HAP-1 (cell line): ENCODE measurements around the gene VIL1.

Experiments
- DNase-seq, 2 experiments: peaks; one replicate each; pipeline ENCODE4 v3.0.0-alpha.2; 2016 to 2020; ENCODE audit warnings: low spot score in 2 of 2
- H3K27me3 ChIP-seq: fragments of 250-450 bp; sonication (Bioruptor Pico); 2 replicates; pipeline ENCODE4 v1.5.1; 2020; ENCODE audit warnings: low read depth, mild to moderate bottlenecking, moderate library complexity
- H3K36me3 ChIP-seq: fragments of 250-450 bp; sonication (Bioruptor Pico); replicated peaks from 2 replicates; pipeline ENCODE4 v1.5.1; 2020; ENCODE audit warnings: mild to moderate bottlenecking
- H3K4me1 ChIP-seq: fragments of 250-450 bp; sonication (Bioruptor Pico); 2 replicates; pipeline ENCODE4 v1.5.1; 2020; ENCODE audit warnings: mild to moderate bottlenecking
- H3K4me3 ChIP-seq: fragments of 250-450 bp; sonication (Bioruptor Pico); 2 replicates; pipeline ENCODE4 v1.5.1; 2020; ENCODE audit warnings: mild to moderate bottlenecking, moderate library complexity
- H3K9me3 ChIP-seq: fragments of 250-450 bp; sonication (Bioruptor Pico); 2 replicates; pipeline ENCODE4 v1.5.1; 2020; ENCODE audit warnings: mild to moderate bottlenecking, moderate library complexity
- in situ Hi-C: fragments of 300-500 bp; cut with MboI; formaldehyde crosslinking; loops from 3 replicates; pipeline ENCODE4 v1.14.3; 2020; ENCODE audit warnings: low sequenced_read_pairs, inconsistent platforms, mixed read lengths

The VIL1 gene

DNA sequence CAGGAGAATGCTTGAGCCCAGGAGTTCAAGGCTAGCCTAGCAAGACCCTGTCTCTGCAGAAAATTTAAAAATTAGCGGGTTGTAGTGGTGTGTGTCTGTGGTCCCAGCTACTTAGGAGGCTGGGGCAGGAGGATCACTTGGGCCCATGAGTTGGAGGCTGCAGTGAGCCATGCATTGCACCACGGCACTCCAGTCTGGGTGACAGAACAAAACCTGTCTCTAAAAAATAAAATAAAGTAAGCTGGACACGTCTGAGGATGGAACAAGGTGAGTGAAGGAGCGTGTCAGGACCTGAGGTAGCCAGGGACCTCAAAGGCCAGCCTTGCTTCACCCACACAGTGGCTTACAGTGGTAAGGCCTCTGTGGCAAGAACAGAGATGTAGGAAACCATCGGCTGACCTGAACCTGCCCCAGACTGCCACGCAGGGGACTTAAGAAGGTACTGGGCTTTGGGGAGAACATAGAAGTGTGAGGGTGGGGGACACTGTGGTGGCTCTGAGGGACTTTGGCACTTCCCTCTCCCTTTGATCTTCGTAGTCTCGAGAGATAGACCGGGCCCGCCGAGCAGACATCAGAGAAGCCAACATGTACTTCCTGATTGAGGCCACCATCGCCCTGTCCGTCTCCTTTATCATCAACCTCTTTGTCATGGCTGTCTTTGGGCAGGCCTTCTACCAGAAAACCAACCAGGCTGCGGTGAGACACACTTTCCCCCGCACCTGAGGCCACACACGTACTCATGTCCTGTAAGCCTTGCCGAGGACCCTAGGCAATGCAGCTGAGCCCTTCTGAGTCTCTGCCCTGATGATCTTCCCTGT, 29.4 kb upstream of the VIL1 start:
- DNase-seq, result no peak
- H3K9me3 ChIP-seq, result no peaks in the 10 kb centered on the region
- H3K36me3 ChIP-seq, result no peaks in the 10 kb centered on the region
- H3K4me3 ChIP-seq, result no peak overlapping the region
- H3K27me3 ChIP-seq, result no peaks in the 10 kb centered on the region
- in situ Hi-C loops, result loop anchor here (5.0 kb wide), 1 partner anchor 87 kb away; no protein-coding TSS in a partner anchor
- no peaks in the 10 kb centered on the region for H3K4me1 ChIP-seq

DNA sequence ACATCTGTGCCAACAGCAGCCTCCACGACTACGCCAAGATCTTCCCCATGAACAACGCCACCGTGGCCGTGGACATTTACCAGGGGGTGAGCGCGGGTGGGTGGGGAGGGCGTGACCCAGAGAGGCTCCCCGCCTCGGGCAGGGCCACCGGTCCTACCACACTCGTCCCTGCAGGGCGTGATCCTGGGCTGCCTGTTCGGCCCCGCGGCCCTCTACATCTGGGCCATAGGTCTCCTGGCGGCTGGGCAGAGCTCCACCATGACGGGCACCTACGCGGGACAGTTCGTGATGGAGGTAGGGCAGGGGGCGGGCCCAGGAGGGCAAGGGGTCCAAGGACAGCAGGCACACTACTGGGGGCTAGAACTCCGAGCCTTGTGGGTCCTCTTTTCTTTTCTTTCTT, 27.7 kb upstream of the VIL1 start:
- in situ Hi-C loops, result loop anchor here (5.0 kb wide), 1 partner anchor 89 kb away; no protein-coding TSS in a partner anchor
- no peak for DNase-seq
- H3K4me1 ChIP-seq, result peaks cover 6% of the 10 kb centered on the region
- H3K4me3 ChIP-seq, result no peak overlapping the region
- no peaks in the 10 kb centered on the region for H3K9me3 ChIP-seq
- no peaks in the 10 kb centered on the region for H3K27me3 ChIP-seq
- H3K36me3 ChIP-seq, result no peaks in the 10 kb centered on the region

DNA sequence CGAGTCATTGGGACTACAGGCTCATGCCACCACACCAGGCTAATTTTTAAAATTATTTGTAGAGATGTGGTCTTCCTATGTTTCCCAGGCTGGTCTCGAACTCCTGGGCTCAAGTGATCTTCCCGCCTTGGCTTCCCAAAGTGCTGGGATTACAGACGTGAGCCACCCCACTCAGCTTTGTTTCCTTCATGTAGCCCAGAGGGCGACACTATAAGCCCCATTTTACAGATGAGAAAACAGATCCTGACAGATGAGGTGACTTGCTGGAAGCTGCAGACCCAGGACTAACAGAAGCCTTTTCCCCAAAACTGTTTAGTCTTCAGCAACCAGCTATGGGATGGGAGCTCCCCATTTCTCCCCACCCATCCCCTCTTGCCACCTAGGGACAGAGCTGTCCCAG, 26.5 kb upstream of the VIL1 start:
- no peak for DNase-seq
- no peaks in the 10 kb centered on the region for H3K27me3 ChIP-seq
- H3K36me3 ChIP-seq, result no peaks in the 10 kb centered on the region
- H3K4me1 ChIP-seq, result peaks cover 16% of the 10 kb centered on the region
- no peaks in the 10 kb centered on the region for H3K9me3 ChIP-seq
- no peak overlapping the region for H3K4me3 ChIP-seq
- in situ Hi-C loops, result loop anchor here (5.0 kb wide), 1 partner anchor 90 kb away; no protein-coding TSS in a partner anchor

DNA sequence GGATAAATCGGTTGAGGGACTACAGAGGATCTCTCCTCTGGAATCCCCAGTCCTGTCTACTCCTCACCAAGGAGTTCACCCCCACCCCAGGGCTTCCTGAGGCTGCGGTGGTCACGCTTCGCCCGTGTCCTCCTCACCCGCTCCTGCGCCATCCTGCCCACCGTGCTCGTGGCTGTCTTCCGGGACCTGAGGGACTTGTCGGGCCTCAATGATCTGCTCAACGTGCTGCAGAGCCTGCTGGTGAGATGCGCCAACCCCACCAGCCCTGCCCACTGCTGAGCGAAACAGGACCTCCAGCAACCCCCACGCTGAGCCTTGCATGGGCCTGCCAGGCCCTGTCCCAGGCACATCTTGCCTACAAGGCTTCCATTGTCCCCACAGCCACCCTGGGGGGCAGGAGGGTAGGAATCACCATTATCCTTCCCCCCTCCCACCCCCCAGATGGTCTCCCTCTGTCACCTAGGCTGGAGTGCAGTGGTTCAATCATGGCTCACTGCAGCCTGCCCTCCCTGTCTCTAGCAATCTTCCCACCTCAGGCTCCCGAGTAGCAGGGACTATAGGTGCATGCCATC, 25.9 kb upstream of the VIL1 start:
- no peaks in the 10 kb centered on the region for H3K27me3 ChIP-seq
- H3K36me3 ChIP-seq, result no peaks in the 10 kb centered on the region
- no peak for DNase-seq
- H3K9me3 ChIP-seq, result no peaks in the 10 kb centered on the region
- in situ Hi-C loops, result loop anchor here (5.0 kb wide), 1 partner anchor 91 kb away; no protein-coding TSS in a partner anchor
- no peak overlapping the region for H3K4me3 ChIP-seq
- peaks cover 17% of the 10 kb centered on the region for H3K4me1 ChIP-seq

DNA sequence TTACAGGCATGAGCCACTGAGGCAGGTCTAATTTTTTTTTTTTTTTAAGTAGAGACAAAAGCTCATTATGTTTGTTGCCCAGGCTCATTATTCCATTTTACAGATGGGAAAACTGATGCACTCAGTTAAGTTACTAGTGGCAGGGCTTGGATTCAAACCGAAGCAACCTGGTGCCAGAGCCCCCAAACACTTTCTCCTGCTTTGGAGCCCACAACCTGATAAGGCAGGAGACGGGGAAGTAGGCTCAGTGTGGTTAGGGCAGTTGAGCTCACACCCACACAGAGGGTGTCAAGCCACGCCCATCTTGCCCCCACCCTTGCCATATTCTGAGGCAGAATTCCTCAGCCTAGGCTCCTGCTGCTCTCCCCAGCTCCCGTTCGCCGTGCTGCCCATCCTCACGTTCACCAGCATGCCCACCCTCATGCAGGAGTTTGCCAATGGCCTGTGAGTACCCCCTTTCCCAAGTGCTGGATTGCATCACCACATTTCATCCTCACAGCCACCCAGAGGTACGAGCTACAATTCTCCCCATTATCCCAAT, 25.1 kb upstream of the VIL1 start:
- H3K9me3 ChIP-seq, result no peaks in the 10 kb centered on the region
- no peaks in the 10 kb centered on the region for H3K36me3 ChIP-seq
- H3K4me1 ChIP-seq, result peaks cover 22% of the 10 kb centered on the region
- no peaks in the 10 kb centered on the region for H3K27me3 ChIP-seq
- DNase-seq, result no peak
- H3K4me3 ChIP-seq, result no peak overlapping the region
- in situ Hi-C loops, result loop anchor here (5.0 kb wide), 1 partner anchor 92 kb away; no protein-coding TSS in a partner anchor

DNA sequence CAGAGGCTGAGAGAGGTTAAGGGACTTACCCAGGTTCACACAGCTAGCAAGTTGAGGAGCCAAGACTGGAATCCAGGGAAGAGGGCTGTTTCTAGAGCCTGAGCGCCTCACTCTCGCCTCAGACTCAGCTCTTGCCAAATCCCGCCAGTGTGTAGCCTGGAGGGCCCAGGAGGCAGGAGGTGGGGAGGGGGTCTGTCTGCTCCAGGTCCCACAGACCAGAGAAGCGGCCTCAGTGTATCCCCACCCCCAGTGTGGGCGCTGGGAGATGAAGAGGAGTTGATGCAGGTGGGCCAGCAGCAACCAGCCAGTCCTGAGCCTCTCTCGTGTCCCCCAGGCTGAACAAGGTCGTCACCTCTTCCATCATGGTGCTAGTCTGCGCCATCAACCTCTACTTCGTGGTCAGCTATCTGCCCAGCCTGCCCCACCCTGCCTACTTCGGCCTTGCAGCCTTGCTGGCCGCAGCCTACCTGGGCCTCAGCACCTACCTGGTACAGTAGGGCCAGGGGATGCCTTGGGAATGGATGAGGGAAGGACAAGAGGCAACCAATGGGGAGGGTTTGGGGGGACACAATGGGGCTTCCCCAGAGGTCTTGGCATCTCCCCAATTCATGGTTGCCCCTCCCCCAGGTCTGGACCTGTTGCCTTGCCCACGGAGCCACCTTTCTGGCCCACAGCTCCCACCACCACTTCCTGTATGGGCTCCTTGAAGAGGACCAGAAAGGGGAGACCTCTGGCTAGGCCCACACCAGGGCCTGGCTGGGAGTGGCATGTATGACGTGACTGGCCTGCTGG, 24.4 kb upstream of the VIL1 start:
- in situ Hi-C loops, result loop anchor here (5.0 kb wide), 1 partner anchor 92 kb away; no protein-coding TSS in a partner anchor
- H3K27me3 ChIP-seq, result no peaks in the 10 kb centered on the region

DNA sequence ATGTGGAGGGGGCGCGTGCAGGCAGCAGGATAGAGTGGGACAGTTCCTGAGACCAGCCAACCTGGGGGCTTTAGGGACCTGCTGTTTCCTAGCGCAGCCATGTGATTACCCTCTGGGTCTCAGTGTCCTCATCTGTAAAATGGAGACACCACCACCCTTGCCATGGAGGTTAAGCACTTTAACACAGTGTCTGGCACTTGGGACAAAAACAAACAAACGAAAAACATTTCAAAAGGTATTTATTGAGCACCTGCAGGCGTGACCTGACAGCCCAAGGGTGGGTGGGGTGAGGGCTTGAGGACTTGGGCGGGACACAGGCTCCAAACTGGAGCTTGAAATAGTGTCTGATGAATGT, 23.9 kb upstream of the VIL1 start:
- H3K27me3 ChIP-seq, result no peaks in the 10 kb centered on the region
- H3K9me3 ChIP-seq, result no peaks in the 10 kb centered on the region
- no peak overlapping the region for H3K4me3 ChIP-seq
- in situ Hi-C loops, result no loop called here
- no peaks in the 10 kb centered on the region for H3K36me3 ChIP-seq
- peaks cover 27% of the 10 kb centered on the region for H3K4me1 ChIP-seq
- no peak for DNase-seq

More for the DNA sequence above, 24.4 kb upstream of the VIL1 start:
- Histone ChIP-seq H3K36me3 (no peaks in the 10 kb centered on the region), H3K9me3 (no peaks in the 10 kb centered on the region), H3K4me3 (no peak overlapping the region), H3K4me1 (peaks cover 27% of the 10 kb centered on the region)
- DNase-seq, result no peak

GRCh38 chr2:218395456-218395825, 23.5 kb upstream of the VIL1 start:
- Histone ChIP-seq H3K36me3 (no peaks in the 10 kb centered on the region), H3K27me3 (no peaks in the 10 kb centered on the region), H3K4me1 (peaks cover 27% of the 10 kb centered on the region), H3K9me3 (no peaks in the 10 kb centered on the region), H3K4me3 (peak overlapping the region; percentile 68)
- no peak for DNase-seq
- in situ Hi-C loops, result no loop called here

DNA sequence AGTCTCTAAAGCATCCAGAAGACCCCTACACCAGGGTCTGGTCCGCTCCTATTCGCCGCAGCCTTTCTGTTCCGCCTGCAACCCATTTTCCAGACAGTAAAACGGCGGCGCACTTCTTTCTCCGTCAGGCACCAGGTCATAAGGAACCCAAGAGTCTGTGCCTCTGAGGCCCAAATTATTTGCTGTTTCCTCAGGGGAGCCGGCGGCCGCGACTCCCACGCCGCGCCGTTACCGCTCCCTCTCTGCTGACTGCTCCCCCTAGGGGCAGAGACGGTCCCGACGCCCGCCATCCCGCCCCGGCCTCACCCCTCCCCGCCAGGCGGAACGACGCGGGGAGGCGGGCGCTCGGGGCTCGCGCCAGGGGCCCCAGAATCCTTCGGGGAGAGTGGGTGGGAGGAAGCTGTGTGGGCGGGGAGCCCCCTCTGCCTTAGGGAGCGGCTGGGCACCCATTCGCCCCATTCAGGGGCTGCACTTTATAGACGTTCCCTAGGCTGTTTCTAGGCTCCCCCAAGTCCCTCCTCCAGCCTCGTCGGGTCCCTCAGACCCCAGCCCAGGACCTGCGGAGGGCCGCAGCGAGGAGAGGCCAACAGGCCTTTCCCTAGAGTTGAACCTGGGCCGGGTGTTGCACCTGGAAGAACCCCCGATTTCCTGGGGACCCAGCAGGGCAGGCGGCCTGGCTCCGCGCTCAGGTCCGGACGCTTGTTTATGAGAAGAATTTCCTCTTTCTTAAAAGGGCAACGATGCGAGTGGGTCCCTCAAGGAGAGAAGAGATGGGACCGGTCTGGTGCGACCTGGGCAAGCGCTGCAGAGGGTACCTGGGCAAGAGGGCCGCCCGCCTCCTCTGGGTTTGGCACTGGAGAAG, 22.9 kb upstream of the VIL1 start:
- no peaks in the 10 kb centered on the region for H3K9me3 ChIP-seq
- H3K4me1 ChIP-seq, result peaks cover 27% of the 10 kb centered on the region
- H3K36me3 ChIP-seq, result peaks cover under 1% of the 10 kb centered on the region; the same call in 1 of the 2 replicates
- H3K4me3 ChIP-seq, result peak overlapping the region; percentile 68
- in situ Hi-C loops, result no loop called here
- peak; percentile 90 to 96 for DNase-seq
- no peaks in the 10 kb centered on the region for H3K27me3 ChIP-seq

DNA sequence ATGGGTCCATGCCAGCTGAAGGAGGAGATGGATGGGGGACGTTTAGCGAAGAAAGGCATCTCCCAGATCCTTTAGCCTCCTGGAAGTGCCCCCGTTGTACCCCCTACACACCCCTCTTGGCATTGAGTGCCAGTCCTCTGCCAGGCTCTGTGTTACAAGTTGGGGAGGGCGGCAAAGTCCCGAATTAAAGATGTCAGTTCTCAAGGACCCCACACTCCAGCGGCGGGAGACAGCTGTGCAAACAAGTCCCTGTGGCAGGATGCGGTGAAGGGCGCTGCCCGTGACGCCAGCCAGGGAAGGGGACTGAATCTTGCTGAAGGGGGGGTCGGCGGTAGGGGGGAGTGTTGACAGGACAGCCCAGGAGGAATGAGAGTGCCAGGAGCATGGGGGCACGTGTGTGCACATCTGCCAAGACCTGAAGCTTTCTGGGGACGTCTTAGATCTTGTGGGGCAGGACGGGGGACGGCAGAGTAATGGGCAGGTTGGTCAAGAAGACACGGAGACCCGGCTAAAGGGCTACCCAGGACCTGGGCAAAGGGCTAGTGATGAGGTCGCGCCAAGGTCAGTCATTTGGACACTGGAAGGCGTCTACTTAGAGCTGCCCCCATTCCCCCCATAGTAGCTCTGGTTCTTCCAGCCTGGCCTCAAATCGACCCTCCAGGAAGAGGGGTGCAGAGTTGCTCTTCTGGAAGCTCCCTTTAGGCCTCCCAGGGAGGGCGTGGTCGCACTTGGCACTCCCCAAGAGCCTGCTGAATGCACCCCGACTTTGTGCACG, 22.0 kb upstream of the VIL1 start:
- Histone ChIP-seq H3K4me1 (peaks cover 27% of the 10 kb centered on the region), H3K27me3 (no peaks in the 10 kb centered on the region), H3K36me3 (peaks cover 9% of the 10 kb centered on the region), H3K4me3 (peak overlapping the region; percentile 68), H3K9me3 (no peaks in the 10 kb centered on the region)
- in situ Hi-C loops, result no loop called here
- peak; percentile 18 to 73 for DNase-seq

- Histone ChIP-seq H3K4me3 (peak overlapping the region; percentile 68), H3K9me3 (no peaks in the 10 kb centered on the region), H3K4me1 (peaks cover 27% of the 10 kb centered on the region), H3K27me3 (no peaks in the 10 kb centered on the region), H3K36me3 (peaks cover 14% of the 10 kb centered on the region)
- no peak for DNase-seq
- in situ Hi-C loops, result no loop called here
Measured at GRCh38 chr2:218397463-218397819, 21.5 kb upstream of the VIL1 start.

DNA sequence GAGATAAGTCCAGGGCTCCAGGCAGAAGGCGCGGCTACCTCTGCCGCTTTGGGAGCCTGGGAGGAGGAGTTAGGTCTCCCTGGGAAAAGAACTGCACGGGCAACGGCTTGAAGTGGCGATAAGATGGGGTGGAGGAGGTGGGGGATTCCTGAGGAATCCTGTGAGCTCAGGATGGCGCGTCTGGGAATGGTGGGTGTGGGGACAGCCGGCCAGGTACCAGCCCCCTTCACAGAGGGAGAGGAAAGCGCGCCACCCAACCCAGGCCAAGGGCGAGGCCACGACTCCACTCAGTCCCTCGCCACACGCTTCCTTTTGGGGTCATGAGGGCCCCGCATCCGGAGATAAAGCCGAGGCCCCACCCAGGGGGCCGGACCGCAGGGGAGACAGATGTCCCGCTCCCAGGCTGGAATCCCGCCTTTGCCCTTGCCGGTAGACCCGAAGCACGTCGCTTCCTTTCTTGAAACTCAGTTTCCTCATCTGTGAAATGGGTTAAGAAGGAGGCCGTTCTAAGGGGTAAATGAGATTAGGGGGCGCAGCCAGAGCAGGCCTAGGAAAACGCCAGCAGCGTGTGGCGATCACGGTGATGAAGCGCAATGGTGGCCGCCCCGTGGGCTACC, 21.0 kb upstream of the VIL1 start:
- peak overlapping the region; percentile 68 for H3K4me3 ChIP-seq
- peak; percentile 83 to 88 for DNase-seq
- in situ Hi-C loops, result no loop called here
- no peaks in the 10 kb centered on the region for H3K9me3 ChIP-seq
- peaks cover 18% of the 10 kb centered on the region for H3K36me3 ChIP-seq
- peaks cover 27% of the 10 kb centered on the region for H3K4me1 ChIP-seq
- no peaks in the 10 kb centered on the region for H3K27me3 ChIP-seq
